GM12878 (cell line): Measurements from ENCODE around the gene IQGAP2. TPM values are rescaled to one million over a fixed set of nuclear protein-coding genes. Genes with fewer than 3 reads are reported as not detected.

Source experiments
- CUX1 ChIP-seq: IDR thresholded peaks from 2 replicates; pipeline ENCODE4 v1.6.1; 2012; ENCODE audit warnings: improper control_type of control experiment, low read depth, low read length; ENCODE audit not compliant: insufficient replicate concordance
- TCF12 ChIP-seq: IDR thresholded peaks from 2 replicates; pipeline ENCODE4 v1.6.1; 2011; ENCODE audit warnings: low read depth, mild to moderate bottlenecking, low read length
- TCF3 ChIP-seq: IDR thresholded peaks from 2 replicates; pipeline ENCODE4 v1.6.1; 2012; ENCODE audit warnings: low read depth, mild to moderate bottlenecking, low read length, borderline replicate concordance; ENCODE audit not compliant: insufficient read depth
- ZBTB40 ChIP-seq: fragments of 450-650 bp; IDR thresholded peaks from 2 replicates; pipeline ENCODE4 v1.6.1; 2016; ENCODE audit warnings: mild to moderate bottlenecking, moderate library complexity, borderline replicate concordance
- polyA plus RNA-seq, 11 experiments: library from polyadenylated mRNA; depleted of rRNA in 4 of 11; unstranded in 6 of 11; stranded (reverse) in 5 of 11; fragments of >200 nt; fragmentation: Nextera tagmentation in 4 of 11; fragmentation: Illumina TruSeq in 1 of 11; extraction: Ambion mirVana in 4 of 11; extraction: Trizol in 1 of 11; gene quantifications; 1 replicate in 1 of 11; 2 replicates in 10 of 11; pipeline versions ENCODE4 v1.2.1 to v1.2.3, GENCODE V29; 2011 to 2016; ENCODE audit warnings: inconsistent platforms in 2 of 11, missing spikeins in 2 of 11, low read depth in 1 of 11
- total RNA-seq, 4 experiments: library from RNA; depleted of rRNA in 3 of 4; stranded (reverse); fragments of >200 nt in 3 of 4; fragmentation: Illumina TruSeq in 1 of 4; extraction: Trizol in 1 of 4; gene quantifications; 2 replicates each; pipeline versions ENCODE4 v1.2.1 to v1.2.3, GENCODE V29; 2013 to 2021
- TF ChIP-seq, protein P1 (sequence below): fragments of 450-650 bp; IDR thresholded peaks from 2 replicates; pipeline ENCODE4 v1.6.1; 2014; ENCODE audit warnings: mild to moderate bottlenecking

IQGAP2 gene
- total and polyA plus RNA-seq, 10 of the 15 experiments (the other 5 are each of a cell fraction or from before 2014, with no cell fraction given), result 14.5 to 41.4 (median 21.8) TPM

GRCh38 chr5:76751291-76751690 is 348.2 kb downstream of the IQGAP2 start (continued):
- TF ChIP-seq CUX1, result no peak
- TF ChIP-seq ZBTB40, result no peak
- TF ChIP-seq TCF12, result no peak
- TF ChIP-seq TCF3, result no peak
- TF ChIP-seq, protein P1, sequence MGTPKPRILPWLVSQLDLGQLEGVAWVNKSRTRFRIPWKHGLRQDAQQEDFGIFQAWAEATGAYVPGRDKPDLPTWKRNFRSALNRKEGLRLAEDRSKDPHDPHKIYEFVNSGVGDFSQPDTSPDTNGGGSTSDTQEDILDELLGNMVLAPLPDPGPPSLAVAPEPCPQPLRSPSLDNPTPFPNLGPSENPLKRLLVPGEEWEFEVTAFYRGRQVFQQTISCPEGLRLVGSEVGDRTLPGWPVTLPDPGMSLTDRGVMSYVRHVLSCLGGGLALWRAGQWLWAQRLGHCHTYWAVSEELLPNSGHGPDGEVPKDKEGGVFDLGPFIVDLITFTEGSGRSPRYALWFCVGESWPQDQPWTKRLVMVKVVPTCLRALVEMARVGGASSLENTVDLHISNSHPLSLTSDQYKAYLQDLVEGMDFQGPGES, result no peak
